ENCODE data around the gene PMPCB.
"Not testable (repeated sequence)": the region's sequence is repeated elsewhere in the genome, so short reads cannot be mapped to it uniquely, and the experiment has no call there.

The PMPCB gene

GRCh38 chr7:103296901-103297836 is at the start of gene PMPCB:
Gene PMPCB (plus strand): TSS chr7:103297435. CDS start chr7:103297460, 25 bp downstream.
- peak; percentile 88 to 98 for DNase-seq (ENCODE audit: low read depth in 2 of 2)

- DNase-seq (ENCODE audit: low read depth in 2 of 2) = not testable (repeated sequence)
These were observed 43.3 kb upstream of the PMPCB start for GRCh38 chr7:103253699-103254506.

GRCh38 chr7:103264054-103264453 is 33.2 kb upstream of the PMPCB start:
- DNase-seq (ENCODE audit: low read depth in 2 of 2) = not testable (repeated sequence)

GRCh38 chr7:103266229-103266628 is 31.0 kb upstream of the PMPCB start:
- DNase-seq (ENCODE audit: low read depth in 2 of 2) = not testable (repeated sequence)

- not testable (repeated sequence) for DNase-seq (ENCODE audit: low read depth in 2 of 2)
These were observed 23.9 kb upstream of the PMPCB start for GRCh38 chr7:103273374-103273773.

- DNase-seq (ENCODE audit: low read depth in 2 of 2) = not testable (repeated sequence)
These were observed 22.4 kb upstream of the PMPCB start for GRCh38 chr7:103274867-103275266.

- not testable (repeated sequence) for DNase-seq (ENCODE audit: low read depth in 2 of 2)
These were observed 19.0 kb upstream of the PMPCB start for GRCh38 chr7:103278195-103278594.

GRCh38 chr7:103279636-103279962 is 17.6 kb upstream of the PMPCB start:
- DNase-seq (ENCODE audit: low read depth in 2 of 2) = peak in 1 of 2 experiments; percentile 15

GRCh38 chr7:103279963-103280802 is 17.1 kb upstream of the PMPCB start:
- peak; percentile 74 to 80 for DNase-seq (ENCODE audit: low read depth in 2 of 2)

- DNase-seq (ENCODE audit: low read depth in 2 of 2) = not testable (repeated sequence)
These were observed 16.5 kb upstream of the PMPCB start for GRCh38 chr7:103280803-103281155.

GRCh38 chr7:103282802-103283427 is 14.3 kb upstream of the PMPCB start:
- DNase-seq (ENCODE audit: low read depth in 2 of 2) = not testable (repeated sequence)

- no peak for DNase-seq (ENCODE audit: low read depth in 2 of 2)
These were observed 5.1 kb upstream of the PMPCB start for GRCh38 chr7:103292122-103292521.

- no peak for DNase-seq (ENCODE audit: low read depth in 2 of 2)
These were observed 3.7 kb upstream of the PMPCB start for GRCh38 chr7:103293526-103293925.

- DNase-seq (ENCODE audit: low read depth in 2 of 2) = no peak
These were observed 573 bp downstream of the PMPCB start for GRCh38 chr7:103297837-103298179.

GRCh38 chr7:103299660-103300059 is 2.4 kb downstream of the PMPCB start:
- no peak for DNase-seq (ENCODE audit: low read depth in 2 of 2)

- DNase-seq (ENCODE audit: low read depth in 2 of 2) = no peak
These were observed 4.2 kb downstream of the PMPCB start for GRCh38 chr7:103301441-103301840.

GRCh38 chr7:103307503-103308231 is 10.4 kb downstream of the PMPCB start:
- no peak for DNase-seq (ENCODE audit: low read depth in 2 of 2)

GRCh38 chr7:103314852-103315251 is 17.6 kb downstream of the PMPCB start:
- no peak for DNase-seq (ENCODE audit: low read depth in 2 of 2)

GRCh38 chr7:103316380-103316941 is 19.2 kb downstream of the PMPCB start:
- DNase-seq (ENCODE audit: low read depth in 2 of 2) = no peak

GRCh38 chr7:103317009-103317408 is 19.8 kb downstream of the PMPCB start:
- DNase-seq (ENCODE audit: low read depth in 2 of 2) = no peak
